ENCODE measurements around the gene KCP.

DNA sequence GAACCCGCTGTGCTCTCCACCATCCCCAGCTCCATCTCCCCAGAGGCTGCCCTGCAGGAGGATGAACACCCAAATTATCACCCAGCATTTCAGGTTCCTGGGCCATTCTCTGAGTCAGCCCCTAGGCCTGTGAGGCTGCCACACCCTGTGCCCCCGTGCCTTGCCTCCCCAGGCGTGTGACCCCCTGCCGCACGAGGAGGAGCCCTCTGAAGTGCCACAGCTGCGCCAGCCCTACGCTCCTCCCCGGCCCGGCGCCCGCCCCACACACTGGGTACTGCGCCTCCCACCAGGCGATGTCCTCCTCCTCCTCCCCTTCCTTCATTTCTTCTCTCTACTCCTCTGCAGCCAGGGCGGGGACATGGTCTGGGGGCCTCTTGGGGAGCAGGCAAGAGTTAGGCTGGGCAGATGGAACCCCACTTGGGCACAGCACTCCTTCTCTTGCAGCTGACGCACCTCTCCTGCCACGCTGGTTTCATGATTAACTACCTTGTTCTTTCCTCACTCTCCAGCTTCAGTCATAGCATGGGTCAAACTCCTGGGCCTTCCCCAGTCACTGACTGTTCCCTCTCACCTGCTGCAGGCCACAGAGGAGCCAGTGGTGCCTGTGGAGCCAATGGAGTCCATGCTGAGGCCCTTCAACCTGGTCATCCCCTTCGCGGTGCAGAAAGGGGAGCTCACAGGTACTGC lies 60.6 kb downstream of the KCP start:
- TF ChIP-seq ZNF577 (CRISPR knock-in tag; IDR thresholded peaks at IDR 0.05; ENCODE audit: borderline replicate concordance, low read depth) (no peak), ZNF775 (CRISPR knock-in tag; IDR thresholded peaks at IDR 0.05; ENCODE audit: borderline replicate concordance) (no peak), ZFP82 (CRISPR knock-in tag; IDR thresholded peaks at IDR 0.05; ENCODE audit: borderline replicate concordance) (no peak), CBFB (CRISPR knock-in tag; IDR thresholded peaks at IDR 0.05) (no peak), ZNF598 (CRISPR knock-in tag; IDR thresholded peaks at IDR 0.05; ENCODE audit: borderline replicate concordance) (no peak), ESRRA (CRISPR knock-in tag; IDR thresholded peaks at IDR 0.05; ENCODE audit: low read depth) (no peak), CTCF (CRISPR knock-in tag; IDR thresholded peaks at IDR 0.05) (no peak), NFIC (IDR thresholded peaks at IDR 0.05; ENCODE audit: low read length) (no peak), SP1 (IDR thresholded peaks at IDR 0.05) (no peak), SP1 (CRISPR knock-in tag; IDR thresholded peaks at IDR 0.05) (no peak)
